Osteocyte (in vitro differentiated cells): ENCODE results near the gene TMEM167B. TPM values are rescaled to one million over a fixed set of nuclear protein-coding genes. Genes with fewer than 3 reads are reported as not detected.
"Not testable (repeated sequence)": the region's sequence is repeated elsewhere in the genome, so short reads cannot be mapped to it uniquely, and the experiment has no call there.

ENCODE experiments used
- DNase-seq: peaks from one replicate; pipeline ENCODE4 v3.0.0; 2021; ENCODE audit warnings: mixed read lengths; ENCODE audit not compliant: unreplicated experiment; ENCODE audit errors: extremely low spot score
- H3K27ac Mint-ChIP-seq: one replicate; pipeline ENCODE4 v1.8.0; 2021; ENCODE audit warnings: mild to moderate bottlenecking, mixed read lengths; ENCODE audit not compliant: unreplicated experiment
- H3K27me3 Mint-ChIP-seq: one replicate; pipeline ENCODE4 v1.8.0; 2021; ENCODE audit warnings: mixed read lengths; ENCODE audit not compliant: unreplicated experiment
- H3K36me3 Mint-ChIP-seq: one replicate; pipeline ENCODE4 v1.8.0; 2021; ENCODE audit warnings: mixed read lengths; ENCODE audit not compliant: unreplicated experiment
- H3K4me1 Mint-ChIP-seq: one replicate; pipeline ENCODE4 v1.8.0; 2021; ENCODE audit warnings: mixed read lengths; ENCODE audit not compliant: unreplicated experiment
- H3K4me3 Mint-ChIP-seq: one replicate; pipeline ENCODE4 v1.8.0; 2021; ENCODE audit warnings: mild to moderate bottlenecking, moderate library complexity, mixed read lengths; ENCODE audit not compliant: unreplicated experiment
- H3K9me3 Mint-ChIP-seq: one replicate; pipeline ENCODE4 v1.8.0; 2021; ENCODE audit warnings: mixed read lengths; ENCODE audit not compliant: unreplicated experiment
- total RNA-seq: library from RNA; stranded (reverse); gene quantifications from 2 replicates; pipeline ENCODE4 v1.2.1, GENCODE V29; 2021
- TF ChIP-seq, protein P1 (sequence below): fragments of 200-600 bp; sonication (generic); IDR thresholded peaks from 2 replicates; pipeline ENCODE4 v1.5.0; 2021; ENCODE audit warnings: antibody characterized with exemption, mild to moderate bottlenecking, moderate library complexity

The TMEM167B gene
- total RNA-seq, 1 donor from 2014 or later: 35.8 TPM

DNA sequence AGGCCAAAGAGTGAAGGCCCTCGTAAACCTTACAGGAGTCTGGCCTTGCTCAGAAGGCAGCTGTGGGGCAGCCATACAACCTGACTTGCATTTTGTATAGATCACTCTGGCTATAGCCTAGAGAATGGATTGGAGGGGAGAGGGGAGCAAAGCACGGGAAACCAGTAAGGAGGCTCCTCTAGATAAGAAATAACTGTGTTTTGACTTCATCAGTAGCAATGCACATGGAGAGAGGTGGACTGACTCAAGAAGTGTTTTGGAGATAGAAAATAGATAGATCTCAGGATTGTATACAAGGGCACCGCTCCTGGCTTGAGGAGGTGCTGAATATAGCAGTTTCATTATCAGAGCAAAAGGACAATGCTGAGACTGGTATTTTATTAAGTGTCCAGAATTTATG, 49.8 kb downstream of the TMEM167B start:
- Mint-ChIP-seq H3K27me3 (no peaks in the 10 kb centered on the region), H3K4me1 (no peaks in the 10 kb centered on the region), H3K36me3 (no peaks in the 10 kb centered on the region), H3K4me3 (no peak overlapping the region), H3K27ac (no peak overlapping the region), H3K9me3 (no peaks in the 10 kb centered on the region)
- TF ChIP-seq, protein P1, sequence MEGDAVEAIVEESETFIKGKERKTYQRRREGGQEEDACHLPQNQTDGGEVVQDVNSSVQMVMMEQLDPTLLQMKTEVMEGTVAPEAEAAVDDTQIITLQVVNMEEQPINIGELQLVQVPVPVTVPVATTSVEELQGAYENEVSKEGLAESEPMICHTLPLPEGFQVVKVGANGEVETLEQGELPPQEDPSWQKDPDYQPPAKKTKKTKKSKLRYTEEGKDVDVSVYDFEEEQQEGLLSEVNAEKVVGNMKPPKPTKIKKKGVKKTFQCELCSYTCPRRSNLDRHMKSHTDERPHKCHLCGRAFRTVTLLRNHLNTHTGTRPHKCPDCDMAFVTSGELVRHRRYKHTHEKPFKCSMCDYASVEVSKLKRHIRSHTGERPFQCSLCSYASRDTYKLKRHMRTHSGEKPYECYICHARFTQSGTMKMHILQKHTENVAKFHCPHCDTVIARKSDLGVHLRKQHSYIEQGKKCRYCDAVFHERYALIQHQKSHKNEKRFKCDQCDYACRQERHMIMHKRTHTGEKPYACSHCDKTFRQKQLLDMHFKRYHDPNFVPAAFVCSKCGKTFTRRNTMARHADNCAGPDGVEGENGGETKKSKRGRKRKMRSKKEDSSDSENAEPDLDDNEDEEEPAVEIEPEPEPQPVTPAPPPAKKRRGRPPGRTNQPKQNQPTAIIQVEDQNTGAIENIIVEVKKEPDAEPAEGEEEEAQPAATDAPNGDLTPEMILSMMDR: no peak
- no peak for DNase-seq

DNA sequence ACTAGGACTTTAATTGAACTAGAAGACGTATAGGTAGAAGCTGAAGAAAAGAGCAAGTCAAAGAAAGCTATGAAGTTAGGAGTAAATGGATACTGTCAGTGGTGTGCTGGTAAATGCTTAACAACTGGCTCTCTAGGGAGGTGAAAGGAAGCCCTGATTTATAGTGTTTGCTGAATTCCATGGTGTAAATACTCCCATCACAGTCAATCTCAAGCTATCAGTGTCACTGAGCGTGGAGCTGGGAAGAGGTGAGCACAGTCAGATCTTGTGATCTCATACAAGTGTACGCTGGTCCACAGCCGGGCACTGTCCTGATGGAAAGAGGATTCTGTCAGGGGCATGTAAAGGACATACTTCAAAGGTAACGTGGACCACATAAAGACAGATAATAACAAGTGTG, 51.7 kb downstream of the TMEM167B start:
- H3K4me3 Mint-ChIP-seq: no peak overlapping the region
- no peak overlapping the region for H3K27ac Mint-ChIP-seq

GRCh38 chr1:109142725-109143124, 52.2 kb downstream of the TMEM167B start:
- not testable (repeated sequence) for DNase-seq, H3K4me3 Mint-ChIP-seq, H3K36me3 Mint-ChIP-seq, H3K27ac Mint-ChIP-seq, H3K9me3 Mint-ChIP-seq, H3K27me3 Mint-ChIP-seq, H3K4me1 Mint-ChIP-seq

More for the DNA sequence above, 51.7 kb downstream of the TMEM167B start:
- Mint-ChIP-seq H3K36me3 (no peaks in the 10 kb centered on the region), H3K27me3 (no peaks in the 10 kb centered on the region), H3K9me3 (no peaks in the 10 kb centered on the region), H3K4me1 (no peaks in the 10 kb centered on the region)
- DNase-seq: no peak
- TF ChIP-seq, protein P1: no peak

Other genes starting within 250 kb of the TMEM167B start
- gene AKNAD1, start 233.7 kb upstream of the TMEM167B start, total RNA-seq: 0.70 and 1.1 TPM in 2 replicates
- gene GPSM2, start 213.8 kb upstream of the TMEM167B start, total RNA-seq: 37.1 and 40.9 TPM in 2 replicates
- gene CLCC1, start 127.3 kb upstream of the TMEM167B start, total RNA-seq: 48.4 and 51.1 TPM in 2 replicates
- 25.2 and 25.7 TPM in 2 replicates for gene WDR47, start 48.7 kb upstream of the TMEM167B start, total RNA-seq
- 39.8 and 42.3 TPM in 2 replicates for gene TAF13, start 14.8 kb upstream of the TMEM167B start, total RNA-seq
- 0.31 and 0.83 TPM in 2 replicates for gene ELAPOR1, start 23.4 kb downstream of the TMEM167B start, total RNA-seq
- gene SARS1, start 123.2 kb downstream of the TMEM167B start, total RNA-seq: 364 and 396 TPM in 2 replicates
- gene CELSR2, start 158.8 kb downstream of the TMEM167B start, total RNA-seq: 10.3 and 10.5 TPM in 2 replicates
- 7.7 and 9.3 TPM in 2 replicates for gene PSRC1, start 192.4 kb downstream of the TMEM167B start, total RNA-seq
- gene MYBPHL, start 216.2 kb downstream of the TMEM167B start, total RNA-seq: not detected in 2 replicates